ENCODE data around the gene SELENBP1.

SELENBP1 gene

GRCh38 chr1:151403612-151404011, 31.1 kb upstream of the SELENBP1 start:
- Histone ChIP-seq H3K4me2 (ENCODE audit: low read length) (no peak overlapping the region), H3K27me3 (ENCODE audit: control insufficient read depth, insufficient read depth, low read length) (no peaks in the 10 kb centered on the region), H3K4me3 (ENCODE audit: low read depth, low read length) (no peak overlapping the region), H3K27ac (no peak overlapping the region), H3K36me3 (ENCODE audit: control insufficient read depth, insufficient read depth, low read length) (no peaks in the 10 kb centered on the region), H3K79me2 (peaks cover 6% of the 10 kb centered on the region), H3K9ac (no peak overlapping the region), H3K9me3 (ENCODE audit: control insufficient read depth, low read length) (no peaks in the 10 kb centered on the region), H3K4me1 (peaks cover 6% of the 10 kb centered on the region), H2AFZ (no peak overlapping the region)
- TF ChIP-seq, protein P1, sequence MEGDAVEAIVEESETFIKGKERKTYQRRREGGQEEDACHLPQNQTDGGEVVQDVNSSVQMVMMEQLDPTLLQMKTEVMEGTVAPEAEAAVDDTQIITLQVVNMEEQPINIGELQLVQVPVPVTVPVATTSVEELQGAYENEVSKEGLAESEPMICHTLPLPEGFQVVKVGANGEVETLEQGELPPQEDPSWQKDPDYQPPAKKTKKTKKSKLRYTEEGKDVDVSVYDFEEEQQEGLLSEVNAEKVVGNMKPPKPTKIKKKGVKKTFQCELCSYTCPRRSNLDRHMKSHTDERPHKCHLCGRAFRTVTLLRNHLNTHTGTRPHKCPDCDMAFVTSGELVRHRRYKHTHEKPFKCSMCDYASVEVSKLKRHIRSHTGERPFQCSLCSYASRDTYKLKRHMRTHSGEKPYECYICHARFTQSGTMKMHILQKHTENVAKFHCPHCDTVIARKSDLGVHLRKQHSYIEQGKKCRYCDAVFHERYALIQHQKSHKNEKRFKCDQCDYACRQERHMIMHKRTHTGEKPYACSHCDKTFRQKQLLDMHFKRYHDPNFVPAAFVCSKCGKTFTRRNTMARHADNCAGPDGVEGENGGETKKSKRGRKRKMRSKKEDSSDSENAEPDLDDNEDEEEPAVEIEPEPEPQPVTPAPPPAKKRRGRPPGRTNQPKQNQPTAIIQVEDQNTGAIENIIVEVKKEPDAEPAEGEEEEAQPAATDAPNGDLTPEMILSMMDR (IDR thresholded peaks at IDR 0.05): no peak

DNA sequence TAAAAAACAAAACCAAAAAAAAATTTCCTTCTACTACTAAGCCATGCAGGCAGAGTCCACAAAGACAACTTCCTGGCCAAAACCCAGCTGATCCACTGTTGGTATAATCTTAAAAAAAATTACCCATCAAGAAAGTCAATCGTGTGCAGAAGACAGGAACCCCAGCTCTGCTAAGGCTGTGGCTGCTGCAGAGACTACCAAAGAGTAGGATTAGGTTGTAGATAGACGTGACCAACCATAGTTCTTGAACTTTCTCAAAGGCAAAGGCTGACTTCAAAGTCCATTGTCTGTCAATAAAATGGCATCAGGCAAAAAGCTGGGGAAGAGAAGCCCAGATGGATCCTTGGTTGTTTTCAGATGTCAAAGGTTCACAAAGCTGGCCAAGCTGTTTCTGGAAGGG, 30.3 kb upstream of the SELENBP1 start:
- Histone ChIP-seq H3K36me3 (ENCODE audit: control insufficient read depth, insufficient read depth, low read length) (no peaks in the 10 kb centered on the region), H3K27ac (no peak overlapping the region), H3K4me1 (peaks cover 6% of the 10 kb centered on the region), H3K79me2 (peaks cover 6% of the 10 kb centered on the region), H3K27me3 (ENCODE audit: control insufficient read depth, insufficient read depth, low read length) (no peaks in the 10 kb centered on the region), H3K4me3 (ENCODE audit: low read depth, low read length) (no peak overlapping the region), H3K4me2 (ENCODE audit: low read length) (no peak overlapping the region), H3K9ac (no peak overlapping the region), H2AFZ (no peak overlapping the region), H3K9me3 (ENCODE audit: control insufficient read depth, low read length) (no peaks in the 10 kb centered on the region)
- TF ChIP-seq, protein P1 (IDR thresholded peaks at IDR 0.05): no peak

DNA sequence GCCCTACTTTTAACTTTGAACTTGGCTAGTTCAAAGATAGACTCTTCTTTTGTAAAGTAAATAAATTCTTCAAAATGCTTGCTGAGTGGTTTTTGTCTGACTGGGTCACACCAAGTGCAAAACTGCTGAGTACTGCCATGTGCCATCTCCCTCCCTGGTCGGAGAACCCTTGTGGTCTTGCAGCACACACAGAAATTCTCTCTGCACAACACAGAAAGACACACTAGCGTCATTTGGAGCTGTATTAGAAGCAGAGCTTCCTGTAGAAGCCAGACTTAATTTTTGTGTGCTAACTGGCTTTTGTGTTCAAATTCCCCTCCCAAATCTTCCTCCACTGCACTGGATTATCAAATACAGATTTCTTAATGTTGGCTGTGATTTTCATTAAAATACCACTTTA, 29.4 kb upstream of the SELENBP1 start:
- H2AFZ ChIP-seq: no peak overlapping the region
- H3K27ac ChIP-seq: no peak overlapping the region
- peaks cover 6% of the 10 kb centered on the region for H3K4me1 ChIP-seq
- no peak overlapping the region for H3K4me2 ChIP-seq (ENCODE audit: low read length)
- no peak overlapping the region for H3K9ac ChIP-seq
- H3K27me3 ChIP-seq (ENCODE audit: control insufficient read depth, insufficient read depth, low read length): no peaks in the 10 kb centered on the region
- no peak overlapping the region for H3K4me3 ChIP-seq (ENCODE audit: low read depth, low read length)
- no peaks in the 10 kb centered on the region for H3K36me3 ChIP-seq (ENCODE audit: control insufficient read depth, insufficient read depth, low read length)
- TF ChIP-seq, protein P1 (IDR thresholded peaks at IDR 0.05): no peak
- H3K9me3 ChIP-seq (ENCODE audit: control insufficient read depth, low read length): no peaks in the 10 kb centered on the region
- peaks cover 6% of the 10 kb centered on the region for H3K79me2 ChIP-seq

DNA sequence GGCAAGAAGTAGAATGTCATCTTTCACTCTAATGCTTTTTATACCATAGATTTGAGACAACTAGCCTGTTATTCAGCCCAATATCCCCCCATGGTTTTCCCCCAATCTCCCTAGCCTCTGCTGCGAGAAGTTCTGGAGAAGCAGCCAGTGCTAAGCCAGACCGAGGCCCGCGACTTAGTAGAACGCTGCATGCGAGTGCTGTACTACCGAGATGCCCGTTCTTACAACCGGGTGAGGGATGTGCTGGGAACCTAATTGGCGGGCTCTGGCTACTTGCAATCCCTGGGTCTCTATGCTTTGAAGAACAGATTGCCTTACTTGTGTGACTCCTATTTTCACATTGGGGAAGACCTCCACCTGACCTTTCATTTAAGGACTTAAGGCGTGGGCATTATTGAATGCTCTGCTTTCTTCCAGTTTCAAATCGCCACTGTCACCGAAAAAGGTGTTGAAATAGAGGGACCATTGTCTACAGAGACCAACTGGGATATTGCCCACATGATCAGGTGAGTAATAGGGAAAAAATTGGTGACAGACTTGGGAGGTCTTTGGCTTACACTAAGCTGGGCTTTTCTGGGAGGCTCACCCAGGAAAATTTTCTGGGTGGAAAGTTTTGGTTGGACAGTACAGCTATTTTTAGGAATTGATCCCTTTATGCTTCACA, 28.8 kb upstream of the SELENBP1 start:
- no peak overlapping the region for H2AFZ ChIP-seq
- no peak overlapping the region for H3K9ac ChIP-seq
- no peaks in the 10 kb centered on the region for H3K9me3 ChIP-seq (ENCODE audit: control insufficient read depth, low read length)
- H3K4me1 ChIP-seq: peaks cover 6% of the 10 kb centered on the region
- TF ChIP-seq, protein P1 (IDR thresholded peaks at IDR 0.05): no peak
- no peak overlapping the region for H3K27ac ChIP-seq
- no peak overlapping the region for H3K4me2 ChIP-seq (ENCODE audit: low read length)
- H3K27me3 ChIP-seq (ENCODE audit: control insufficient read depth, insufficient read depth, low read length): no peaks in the 10 kb centered on the region
- H3K36me3 ChIP-seq (ENCODE audit: control insufficient read depth, insufficient read depth, low read length): no peaks in the 10 kb centered on the region
- H3K79me2 ChIP-seq: peaks cover 6% of the 10 kb centered on the region
- no peak overlapping the region for H3K4me3 ChIP-seq (ENCODE audit: low read depth, low read length)
